ENCODE data around the gene CDYL.
"Not testable (repeated sequence)": the region's sequence is repeated elsewhere in the genome, so short reads cannot be mapped to it uniquely, and the experiment has no call there.

CDYL gene

DNA sequence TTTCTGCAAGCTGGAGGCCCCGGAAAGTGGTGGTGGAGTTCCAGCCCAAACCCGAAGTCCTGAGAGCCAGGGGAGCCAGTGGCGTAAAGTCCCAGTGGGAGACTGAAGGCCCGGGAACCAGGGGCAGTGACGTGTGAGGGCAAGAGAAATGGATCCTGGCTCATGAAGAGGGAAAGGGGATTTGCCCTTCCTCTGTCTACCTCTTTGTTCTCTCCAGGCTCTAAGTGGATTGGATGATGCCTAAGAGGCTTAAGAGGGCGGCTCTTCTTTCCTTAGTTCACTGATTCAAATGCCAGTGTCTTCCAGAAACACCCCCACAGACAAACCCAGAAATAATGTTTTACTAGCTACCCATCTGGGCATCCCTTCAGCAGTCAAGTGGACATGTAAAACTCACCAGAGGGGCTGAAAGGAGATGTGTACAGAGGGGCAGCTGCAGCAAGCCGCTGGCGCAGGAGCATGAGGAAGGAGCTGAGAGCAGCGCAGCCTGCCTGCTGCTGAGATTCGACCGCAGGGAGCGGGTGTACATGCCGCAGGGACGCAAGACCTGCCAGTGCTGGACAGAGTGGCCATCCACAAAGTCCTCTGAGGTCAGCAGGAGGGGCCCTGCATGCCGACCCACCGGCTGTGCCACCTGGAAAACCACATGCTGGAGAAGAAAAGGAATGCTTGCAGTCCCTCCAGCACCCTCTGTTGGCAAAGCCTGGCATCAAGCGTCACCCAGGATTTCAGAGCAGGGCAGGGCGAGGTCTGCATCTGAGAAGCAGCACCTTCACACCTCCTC is 29.5 kb downstream of the CDYL start:
- DNase-seq, result no peak

DNA sequence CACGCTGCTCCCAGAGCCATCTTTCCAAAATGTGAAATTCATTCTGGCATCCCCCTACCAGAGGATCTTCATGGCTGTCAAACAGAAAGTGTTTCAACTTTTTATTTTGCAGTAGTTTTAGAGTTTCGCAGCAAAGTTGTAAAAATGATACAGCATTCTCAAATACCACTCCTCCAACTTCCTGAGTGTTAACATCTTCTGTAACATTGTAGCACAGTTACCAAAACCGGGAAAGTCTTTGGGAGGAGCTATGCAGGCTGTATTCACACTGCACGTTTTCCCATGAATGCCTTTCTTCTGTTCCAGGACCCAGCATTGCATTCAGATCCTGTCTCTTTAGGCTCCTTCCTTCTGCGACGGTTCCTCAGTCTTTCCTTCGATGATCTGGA is 30.1 kb downstream of the CDYL start:
- no peak for DNase-seq

DNA sequence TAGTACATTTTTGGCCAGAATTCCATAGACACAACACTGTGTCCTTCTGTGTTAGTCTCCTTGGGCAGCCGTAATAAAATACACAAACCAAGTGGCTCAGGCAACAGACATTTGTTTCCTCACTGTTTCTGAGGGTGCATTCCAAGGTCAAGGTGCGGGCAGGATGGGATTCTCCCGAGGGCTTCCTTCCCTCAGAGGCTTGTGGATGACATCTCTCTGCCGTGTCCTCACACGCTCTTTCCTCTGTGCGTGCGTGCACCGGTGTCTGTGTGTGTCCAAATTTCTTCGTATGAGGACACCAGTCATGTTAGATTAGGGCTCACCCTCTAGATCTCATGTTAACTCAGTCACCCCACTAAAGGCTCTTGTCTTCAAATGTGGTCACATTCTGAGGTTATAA is 30.6 kb downstream of the CDYL start:
- no peak for DNase-seq

DNA sequence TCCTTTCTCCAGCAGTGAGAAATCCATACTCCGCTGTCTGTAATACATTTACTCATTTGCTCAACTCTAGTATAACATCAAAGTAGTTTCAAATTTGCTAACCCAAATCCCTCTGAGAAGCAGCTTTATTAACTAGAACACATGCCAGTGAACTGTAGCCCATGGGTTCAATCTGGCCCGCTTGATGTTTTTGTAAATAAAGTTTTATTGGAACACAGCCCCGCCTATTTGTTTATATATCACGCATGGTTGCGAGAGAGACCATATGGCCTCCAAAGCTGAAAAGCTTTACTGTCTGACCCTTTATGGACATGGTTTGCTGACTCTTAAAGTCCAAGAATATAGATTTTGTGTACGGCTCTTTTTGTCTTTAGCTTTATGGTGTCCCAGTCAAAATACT is 32.2 kb downstream of the CDYL start:
- DNase-seq, result no peak

DNA sequence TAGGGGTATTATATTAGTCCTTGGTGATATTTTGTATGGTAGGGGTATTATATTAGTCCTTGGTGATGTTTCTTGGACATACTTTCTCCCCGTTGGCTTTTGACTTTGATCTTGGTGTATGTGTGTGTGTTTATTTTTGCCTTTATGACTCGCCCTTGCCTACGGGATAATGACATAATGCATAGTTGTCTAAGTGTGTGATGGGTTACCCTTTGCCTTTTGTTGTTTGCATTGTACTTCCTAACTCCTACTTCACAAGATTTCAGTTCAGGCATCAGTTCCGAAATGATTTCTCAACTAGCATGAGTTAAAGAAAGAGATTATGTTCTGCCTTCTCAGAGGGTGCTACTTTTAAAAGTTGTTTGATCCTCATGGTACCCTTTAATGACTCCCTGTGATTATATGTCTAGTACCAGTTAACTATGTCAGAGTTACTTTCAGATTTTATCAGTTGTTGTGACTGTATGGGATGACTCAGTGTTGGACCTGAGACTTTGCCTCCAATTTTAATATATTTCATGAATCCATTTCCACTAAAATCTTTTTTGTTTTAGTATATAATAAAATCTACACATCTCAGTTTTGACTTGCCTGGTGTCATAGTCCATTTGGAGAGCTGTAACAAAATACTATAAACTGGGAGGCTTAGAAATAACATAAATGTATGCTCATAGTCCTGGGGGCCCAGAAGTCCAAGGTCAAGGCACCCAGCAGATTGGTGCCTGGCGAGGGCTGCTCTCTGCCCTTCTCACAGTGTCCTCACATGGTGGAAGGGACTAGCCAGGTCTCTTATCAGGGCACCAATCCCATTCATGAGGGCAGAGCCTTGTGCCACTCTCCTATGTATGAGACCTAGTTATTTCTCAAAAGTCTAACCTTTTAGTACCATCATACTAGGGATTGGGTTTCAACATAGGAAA is 34.1 kb downstream of the CDYL start:
- no peak for DNase-seq

DNA sequence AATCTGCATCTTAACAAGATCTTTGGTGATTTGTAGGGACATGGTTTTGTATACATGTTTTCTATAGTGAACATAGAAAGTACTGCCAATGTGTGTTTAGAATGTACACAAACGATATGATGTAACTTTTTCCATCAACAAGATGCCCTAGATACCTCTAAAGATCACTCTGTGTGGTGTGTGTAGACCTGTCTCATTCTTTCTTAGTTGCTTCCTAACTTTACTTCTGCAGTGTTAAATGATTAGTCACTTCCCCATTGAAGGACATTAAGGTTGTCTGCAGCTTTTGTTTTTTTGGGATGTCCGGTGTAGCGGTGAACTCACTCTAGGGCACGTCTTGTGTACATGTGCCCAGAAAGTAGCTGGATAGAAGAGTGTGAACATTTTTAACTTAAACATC is 35.9 kb downstream of the CDYL start:
- DNase-seq, result peak; percentile 40

DNA sequence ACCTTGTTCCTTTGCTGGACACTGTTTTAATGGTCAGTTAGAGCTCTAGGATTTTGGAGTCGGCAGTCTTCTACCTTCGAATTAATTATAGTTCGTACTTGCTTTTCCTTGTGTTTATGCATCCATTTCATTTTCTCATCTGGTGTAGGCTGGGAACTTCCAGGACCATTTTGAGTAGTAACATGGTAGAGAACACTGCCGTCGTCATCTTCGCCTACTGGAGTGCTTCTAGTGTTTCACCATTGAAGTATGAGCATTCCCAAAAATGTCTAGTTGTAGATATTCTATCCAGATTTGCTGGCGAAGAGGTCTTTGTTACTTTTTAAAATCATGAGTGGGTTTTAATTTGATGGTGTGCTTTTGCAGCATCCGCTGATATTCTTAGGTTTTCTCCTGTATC is 36.9 kb downstream of the CDYL start:
- no peak for DNase-seq

DNA sequence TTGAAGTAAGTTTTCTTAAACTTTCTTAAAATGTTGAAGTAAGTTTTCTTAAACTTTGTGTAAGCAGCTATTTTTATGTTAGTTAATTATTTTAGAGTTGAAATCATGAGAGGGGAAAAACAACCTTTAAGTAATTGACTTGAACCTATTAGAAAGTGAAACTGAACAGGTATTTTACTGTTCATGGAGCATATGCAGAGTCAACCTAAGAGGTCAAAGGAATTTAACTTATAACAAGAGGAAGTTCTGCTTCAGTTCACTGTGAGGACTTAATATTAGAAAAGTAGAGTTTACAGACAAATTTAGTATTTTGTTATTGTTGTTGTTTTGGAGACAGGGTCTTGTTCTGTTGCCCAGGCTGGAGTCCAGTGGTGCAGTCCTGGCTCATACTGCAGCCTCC is 38.0 kb downstream of the CDYL start:
- no peak for DNase-seq

DNA sequence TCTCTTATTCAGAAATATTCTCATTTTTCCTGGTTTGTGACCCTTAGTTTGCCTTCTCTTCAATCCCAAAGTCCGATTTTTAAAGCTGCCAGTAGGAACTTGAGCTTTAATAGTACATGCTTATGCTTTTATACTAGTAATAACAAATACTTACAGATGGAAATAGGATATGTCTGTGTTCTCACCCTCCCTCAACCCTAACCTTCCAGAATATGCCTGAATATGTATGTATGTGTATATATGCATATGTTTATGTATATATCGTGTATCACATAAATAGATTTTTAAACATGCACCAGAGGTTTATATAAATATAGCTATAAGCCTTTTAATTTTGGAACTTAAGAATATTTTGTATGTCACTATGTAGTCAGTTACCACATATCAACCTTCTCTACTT is 38.8 kb downstream of the CDYL start:
- DNase-seq, result no peak

DNA sequence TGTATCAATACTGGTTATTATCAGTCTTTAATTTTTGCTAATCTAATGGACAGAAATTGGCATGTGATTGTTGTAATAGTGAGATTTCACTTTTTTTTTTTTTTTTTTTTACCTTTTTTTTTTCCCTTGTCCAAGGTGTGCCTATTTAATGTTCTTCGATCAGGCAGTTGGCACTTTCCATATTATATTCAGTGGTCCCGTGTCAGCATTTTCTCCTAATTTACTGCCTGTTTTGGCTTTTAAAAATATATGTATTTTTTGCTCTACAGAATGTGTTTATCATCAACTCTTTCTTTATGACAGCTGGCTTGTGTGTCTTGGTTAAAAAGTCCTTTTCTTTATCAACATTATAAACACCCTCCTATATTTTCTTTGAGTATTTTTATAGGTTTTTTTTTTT is 39.4 kb downstream of the CDYL start:
- DNase-seq, result no peak

DNA sequence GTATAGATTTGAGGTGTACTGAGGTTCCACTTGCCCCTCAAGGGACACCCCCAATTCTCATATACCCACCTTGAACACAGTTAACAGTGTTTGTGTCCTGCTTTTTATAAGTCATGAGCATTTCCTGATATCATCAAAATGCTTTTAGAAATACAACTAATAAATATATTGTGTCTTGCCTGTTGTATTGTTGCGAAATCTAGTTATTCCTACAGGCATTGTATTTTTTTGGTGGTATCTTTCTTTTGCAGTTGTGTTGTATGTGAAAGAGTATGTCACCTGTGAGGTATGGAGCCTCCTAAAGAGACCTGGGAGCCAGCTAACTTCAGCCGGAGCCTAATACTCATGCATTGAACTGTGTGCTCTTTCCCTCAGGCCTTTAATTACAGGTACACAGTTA is 40.7 kb downstream of the CDYL start:
- no peak for DNase-seq

DNA sequence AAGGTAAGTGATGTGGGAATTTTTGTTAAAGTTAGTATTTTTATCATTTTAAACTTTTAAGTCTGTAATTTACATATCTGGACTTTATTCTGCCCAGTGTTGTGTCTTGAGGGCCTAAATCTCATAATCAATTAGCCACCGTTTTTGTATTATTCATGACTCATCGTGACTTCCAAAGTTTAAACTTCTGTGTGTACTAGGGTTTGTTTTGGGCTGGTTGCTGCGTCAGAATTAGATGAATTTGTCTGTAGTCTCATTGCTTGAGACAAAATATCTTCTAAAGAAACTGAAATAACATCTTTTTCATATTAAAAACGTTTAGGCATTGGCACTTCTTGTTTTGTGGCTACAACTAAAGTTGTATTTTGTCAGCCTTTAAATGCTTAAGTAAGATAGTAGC is 41.3 kb downstream of the CDYL start:
- DNase-seq, result no peak

DNA sequence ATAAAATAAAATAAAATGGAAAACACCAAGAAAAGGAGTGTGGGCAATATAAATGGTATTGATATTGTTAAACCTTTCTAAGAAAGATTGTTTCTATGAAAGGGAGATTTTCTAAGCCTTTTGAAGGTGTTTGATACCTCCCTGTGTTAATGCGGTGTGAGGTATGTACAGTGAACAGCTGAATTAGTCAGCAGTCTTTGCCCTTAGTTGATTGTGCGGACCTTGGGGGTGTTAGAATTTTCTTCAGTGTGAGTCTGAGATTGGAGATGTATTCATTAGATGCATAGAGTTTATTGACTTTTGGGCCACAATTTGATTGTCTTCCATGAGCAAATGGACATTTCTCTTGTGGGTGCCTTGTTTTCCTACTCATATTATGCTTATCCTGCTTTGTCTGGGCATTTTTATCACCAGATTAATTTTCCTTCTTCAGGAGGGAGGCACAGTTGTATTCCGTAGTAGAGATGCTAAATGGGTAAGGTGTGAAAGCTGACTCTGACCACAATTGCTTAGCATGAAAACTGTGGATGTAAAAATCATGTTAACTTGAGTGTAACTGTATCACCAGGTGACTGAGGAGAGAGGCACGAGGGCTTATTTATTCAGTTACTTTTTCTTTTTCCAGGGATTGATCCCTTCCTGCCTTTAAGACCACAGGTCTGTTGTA is 42.2 kb downstream of the CDYL start:
- DNase-seq, result no peak

DNA sequence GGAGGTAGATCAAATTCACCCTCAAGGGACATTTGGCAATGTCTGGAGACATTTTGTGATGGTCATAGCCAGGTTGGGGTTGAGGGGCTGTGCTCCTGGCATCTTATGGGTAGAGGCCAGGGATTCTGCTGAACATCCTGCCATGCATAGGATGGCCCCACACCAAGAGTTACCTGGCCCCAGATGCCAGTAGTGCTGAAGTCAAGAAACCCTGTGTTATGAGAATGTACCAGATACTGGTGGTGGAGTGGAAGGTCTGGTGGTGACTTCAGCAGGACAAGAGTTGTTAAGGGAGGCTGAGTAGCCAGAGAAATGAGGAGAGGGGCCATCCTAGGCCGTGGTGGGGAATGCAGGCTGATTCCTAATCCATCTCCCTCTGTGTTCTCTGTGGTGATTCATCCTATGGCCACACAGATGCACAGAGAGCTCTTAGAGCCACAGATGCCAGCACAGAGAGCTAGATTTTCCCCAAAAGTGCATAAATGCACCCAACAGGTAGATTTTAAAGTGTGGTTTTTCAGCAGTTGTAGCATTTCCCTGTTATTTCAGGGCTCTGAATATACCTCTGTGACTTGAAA is 43.6 kb downstream of the CDYL start:
- no peak for DNase-seq

DNA sequence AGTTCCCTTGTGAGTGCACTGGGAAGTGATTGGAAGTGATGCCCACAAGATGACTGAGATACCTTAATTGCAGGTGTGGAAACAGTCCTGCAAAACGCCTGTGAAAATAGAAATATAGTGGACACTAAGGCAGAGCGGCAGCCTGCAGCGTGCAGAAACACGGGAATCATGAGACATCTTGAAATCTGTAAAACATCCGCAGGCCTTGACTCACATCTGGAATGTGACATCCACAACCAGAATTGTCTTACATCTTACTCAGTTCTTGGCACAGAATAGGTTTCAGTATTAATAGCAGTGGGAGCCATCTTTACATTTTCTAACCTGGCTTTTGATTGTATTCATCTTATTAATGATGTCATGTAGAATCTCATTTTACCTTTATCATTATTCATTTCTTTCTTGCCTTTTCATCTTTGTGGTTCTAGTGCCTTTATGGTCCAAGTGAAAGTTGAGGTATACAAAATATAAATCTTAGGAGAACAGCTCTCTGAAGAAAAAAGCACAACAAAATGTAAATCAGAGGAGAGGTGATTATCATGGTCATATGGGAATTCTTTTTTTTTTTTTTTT is 44.6 kb downstream of the CDYL start:
- no peak for DNase-seq

DNA sequence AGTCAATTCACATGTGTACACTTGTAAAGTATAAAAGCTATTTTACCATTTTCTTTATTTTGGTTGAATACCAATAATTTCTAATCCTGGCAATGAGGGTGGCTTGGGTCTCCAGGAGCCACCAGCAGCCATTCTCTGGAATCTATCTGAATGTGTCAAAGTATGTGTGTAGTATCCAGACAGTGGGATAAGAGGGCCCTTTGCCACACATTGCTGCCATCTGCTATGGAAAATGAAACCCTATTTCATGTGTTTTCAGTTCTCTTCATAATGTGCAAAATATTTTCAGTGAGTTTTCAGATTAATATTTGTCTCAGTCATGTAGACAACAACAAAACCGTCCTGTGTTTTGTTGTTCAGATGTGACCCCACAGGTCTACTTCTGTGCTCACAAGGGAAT is 46.3 kb downstream of the CDYL start:
- no peak for DNase-seq

DNA sequence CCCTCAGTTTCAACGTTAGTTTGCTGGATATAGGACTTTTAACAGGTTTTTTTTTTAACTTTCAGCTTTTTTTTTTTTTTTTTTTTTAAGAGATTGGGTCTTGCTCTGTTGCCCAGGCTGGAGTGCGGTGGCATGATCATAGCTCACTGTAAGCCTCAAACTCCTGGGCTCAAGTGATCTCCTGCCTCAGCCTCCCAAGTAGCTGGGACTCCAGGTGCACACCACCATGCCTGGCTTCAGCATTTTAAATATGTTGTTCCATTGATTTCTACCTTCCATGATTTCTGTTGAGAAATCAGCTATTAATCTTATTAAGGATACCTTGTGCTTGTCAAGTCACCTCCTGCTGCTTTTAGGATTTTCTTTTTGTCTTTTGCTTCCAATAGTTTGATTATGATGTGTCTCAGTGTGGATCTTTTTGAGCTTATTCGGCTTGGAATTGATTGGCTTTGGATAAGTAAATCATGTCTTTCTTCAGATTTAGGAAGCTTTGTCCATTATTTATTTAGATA is 52.0 kb downstream of the CDYL start:
- DNase-seq, result no peak

DNA sequence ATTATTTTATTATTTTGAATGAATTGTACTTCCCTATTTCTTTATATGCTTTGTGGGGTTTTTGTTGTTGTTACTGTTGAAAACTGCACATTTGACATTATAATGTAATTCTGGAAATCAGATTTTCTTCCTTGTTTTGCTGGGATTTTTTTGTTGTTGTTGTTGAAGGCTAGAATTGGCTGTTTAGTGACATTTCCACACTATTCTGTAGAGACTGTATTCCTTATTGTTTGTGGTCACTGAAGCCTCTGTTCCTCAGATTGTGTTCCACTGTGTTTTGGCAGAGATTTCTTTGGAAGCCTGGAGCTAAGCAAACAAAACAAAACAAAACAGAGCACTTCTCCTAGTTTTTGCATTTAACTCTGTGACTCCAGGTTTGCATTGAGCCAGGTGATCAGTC is 52.9 kb downstream of the CDYL start:
- DNase-seq, result no peak

DNA sequence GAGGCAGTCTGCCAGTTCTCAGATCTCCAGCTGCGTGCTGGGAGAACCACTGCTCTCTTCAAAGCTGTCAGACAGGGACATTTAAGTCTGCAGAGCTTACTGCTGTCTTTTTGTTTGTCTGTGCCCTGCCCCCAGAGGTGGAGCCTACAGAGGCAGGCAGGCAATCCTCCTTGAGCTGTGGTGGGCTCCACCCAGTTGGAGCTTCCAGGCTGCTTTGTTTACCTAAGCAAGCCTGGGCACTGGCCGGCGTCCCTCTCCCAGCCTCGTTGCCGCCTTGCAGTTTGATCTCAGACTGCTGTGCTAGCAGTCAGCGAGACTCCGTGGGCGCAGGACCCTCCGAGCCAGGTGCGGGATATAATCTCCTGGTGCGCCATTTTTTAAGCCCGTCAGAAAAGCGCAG is 59.3 kb downstream of the CDYL start:
- DNase-seq, result not testable (repeated sequence)

DNA sequence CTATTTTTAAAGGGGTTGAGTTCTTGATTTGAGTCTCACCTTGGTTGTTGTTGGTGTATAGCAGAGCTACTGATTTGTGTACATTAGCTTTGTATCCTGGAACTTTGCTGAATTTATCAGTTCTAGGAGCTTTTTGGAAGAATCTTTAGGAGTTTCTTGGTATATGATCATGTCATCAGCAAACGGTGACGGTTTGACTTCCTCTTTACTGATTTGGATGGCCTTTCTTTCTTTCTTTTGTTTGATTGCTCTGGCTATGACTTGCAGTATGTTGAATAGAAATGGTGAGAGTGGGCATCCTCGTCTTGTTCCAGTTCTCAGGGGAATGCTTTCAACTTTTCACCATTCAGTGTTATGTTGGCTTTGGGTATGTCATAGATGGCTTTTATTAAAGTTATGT is 64.0 kb downstream of the CDYL start:
- DNase-seq, result no peak

DNA sequence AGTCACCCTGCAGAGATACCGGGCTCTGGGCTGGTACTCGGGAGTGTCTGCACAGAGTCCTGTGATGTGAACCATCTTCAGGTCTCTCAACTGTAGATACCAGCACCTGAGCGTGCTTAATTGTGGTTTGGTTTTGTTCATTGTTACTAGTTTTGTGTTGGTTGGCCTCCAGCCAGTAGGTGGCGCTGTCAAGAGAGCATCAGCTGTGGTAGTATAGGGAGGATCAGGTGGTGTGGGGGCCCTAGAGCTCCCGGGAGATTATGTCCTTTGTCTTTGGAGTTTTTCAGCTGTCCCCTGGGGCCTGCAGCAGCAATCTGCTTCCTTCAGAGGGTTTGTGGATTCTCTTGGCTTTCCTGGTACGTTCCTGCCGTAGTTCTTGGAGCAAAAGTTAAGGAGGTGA is 67.9 kb downstream of the CDYL start:
- DNase-seq, result no peak

DNA sequence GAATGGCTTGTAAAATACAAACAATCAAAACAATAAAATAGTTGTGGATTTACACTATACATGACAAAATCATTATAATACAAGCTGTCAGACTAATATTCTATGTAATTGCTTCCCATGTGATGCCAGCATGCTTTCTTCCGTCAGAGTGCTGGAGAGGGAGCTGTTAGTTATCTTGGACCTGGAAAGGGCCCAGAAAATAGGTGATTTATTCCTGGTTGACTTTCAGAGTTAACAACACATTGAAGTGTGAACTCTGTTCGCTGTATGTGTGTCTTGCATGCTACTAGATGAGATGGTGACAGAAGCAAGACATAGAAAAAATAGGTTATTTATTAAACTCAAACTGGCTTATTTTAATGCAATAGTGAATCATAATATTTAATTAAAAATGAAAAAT is 70.2 kb downstream of the CDYL start:
- no peak for DNase-seq
